Kasumi-1 (cell line): Measurements from ENCODE around the gene DTD1.

Source experiments
- DNase-seq, 2 experiments: peaks; one replicate each; lab custom pipeline; 2025; lab: John Stamatoyannopoulos, UW

Gene DTD1

DNA sequence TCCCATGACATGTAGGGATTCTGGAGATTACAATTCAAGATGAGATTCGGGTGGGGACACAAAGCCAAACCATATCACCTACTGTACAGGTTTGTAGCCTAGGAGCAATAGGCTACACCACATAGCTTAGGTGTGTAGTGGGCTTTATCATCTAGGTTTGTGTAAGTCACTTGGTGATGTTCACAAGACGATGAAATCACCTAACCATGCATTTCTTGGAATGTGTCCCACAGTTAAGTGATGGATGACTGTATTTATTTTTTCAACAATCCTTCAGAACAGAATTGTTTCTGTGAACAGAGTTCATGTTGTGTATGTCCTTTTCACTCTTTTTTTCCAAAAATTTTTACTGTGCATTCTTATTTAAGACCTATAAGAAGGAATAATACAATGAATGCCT, 76.1 kb downstream of the DTD1 start:
- DNase-seq, result no peak

DNA sequence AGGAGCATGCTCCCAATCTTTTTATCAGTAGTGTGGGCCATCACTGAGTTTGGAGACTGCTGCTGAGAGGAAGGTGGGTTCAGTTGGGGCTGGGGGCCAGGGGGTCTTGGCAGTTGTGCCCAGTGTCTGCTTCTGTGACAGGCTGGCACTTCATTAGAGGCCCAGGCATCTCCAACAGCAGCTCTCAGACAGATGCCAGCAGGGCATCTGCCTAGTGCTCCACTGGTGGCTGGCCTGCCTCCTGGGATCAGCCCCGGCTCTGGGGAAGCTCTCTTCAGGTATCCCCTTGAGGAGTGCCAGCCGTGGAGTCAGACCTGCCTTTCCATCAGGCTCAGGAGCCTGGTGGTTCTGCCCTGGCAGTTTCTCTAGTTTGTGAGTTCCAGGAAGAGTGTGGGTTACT, 77.3 kb downstream of the DTD1 start:
- DNase-seq, result no peak

DNA sequence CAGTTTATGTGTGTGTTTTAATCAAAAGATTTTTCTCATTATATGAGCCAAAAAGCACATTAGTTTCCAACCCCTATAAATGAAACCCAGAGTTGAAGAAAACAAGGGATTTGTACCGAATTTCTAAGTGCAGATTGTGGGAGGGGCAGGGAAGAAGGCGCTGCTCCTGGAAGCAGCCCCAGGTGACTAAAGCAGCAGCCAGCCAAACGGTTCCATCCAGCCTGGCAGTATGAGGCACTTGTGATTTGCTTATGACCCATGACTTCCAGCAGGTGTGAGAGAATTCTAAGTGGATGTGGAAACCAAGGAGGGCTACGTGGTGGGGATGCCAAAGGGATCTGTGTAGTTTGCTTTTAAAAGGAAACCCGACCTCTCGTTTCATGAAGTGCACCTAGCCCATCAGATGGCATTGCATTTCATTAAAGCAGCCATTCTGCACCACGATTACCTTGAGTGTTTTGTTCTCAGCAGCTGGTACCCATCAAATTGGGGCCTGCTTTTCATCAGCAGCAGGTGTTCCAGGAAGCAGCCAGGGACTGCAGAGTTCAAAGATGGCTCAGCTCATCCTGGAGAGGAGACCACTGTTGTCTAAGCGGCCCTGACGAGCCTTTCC, 79.1 kb downstream of the DTD1 start:
- DNase-seq, result no peak

DNA sequence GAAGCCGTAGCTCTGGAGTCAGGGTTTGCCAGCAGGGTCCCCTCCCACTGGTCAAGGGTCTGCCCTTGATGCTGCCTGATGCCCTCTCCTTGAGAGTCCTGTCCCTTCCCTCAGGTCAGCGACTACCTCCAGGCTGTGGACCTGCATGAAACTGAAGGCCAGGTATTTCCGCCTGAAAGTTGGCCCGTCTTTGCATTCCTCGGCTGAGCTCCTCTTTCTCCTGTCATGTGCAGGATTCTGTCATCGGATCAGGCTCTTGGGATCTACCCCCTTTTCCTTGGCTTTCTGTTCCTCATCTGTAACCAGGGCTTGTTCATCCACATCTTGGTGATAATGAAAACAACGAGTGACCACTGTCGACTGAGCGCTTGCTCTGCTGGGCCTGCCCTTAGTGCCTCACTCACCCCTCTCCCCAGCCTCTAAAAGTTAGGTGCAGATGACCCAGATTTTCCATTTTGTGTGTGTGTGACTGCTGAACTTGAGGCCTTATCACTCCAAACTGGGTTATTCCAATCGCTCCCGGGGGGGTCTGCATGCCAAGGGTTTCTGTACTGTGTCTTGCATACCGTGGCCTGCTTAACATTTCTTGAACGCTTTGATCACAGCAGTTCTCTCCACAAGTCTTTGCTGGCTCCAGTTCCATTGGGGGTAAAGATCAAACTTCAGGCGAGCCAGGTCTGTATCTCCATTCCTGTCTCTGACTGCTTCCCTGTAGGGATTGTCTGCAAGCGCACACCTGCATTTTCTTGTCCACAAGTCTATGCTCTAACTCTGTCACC, 81.6 kb downstream of the DTD1 start:
- no peak for DNase-seq

DNA sequence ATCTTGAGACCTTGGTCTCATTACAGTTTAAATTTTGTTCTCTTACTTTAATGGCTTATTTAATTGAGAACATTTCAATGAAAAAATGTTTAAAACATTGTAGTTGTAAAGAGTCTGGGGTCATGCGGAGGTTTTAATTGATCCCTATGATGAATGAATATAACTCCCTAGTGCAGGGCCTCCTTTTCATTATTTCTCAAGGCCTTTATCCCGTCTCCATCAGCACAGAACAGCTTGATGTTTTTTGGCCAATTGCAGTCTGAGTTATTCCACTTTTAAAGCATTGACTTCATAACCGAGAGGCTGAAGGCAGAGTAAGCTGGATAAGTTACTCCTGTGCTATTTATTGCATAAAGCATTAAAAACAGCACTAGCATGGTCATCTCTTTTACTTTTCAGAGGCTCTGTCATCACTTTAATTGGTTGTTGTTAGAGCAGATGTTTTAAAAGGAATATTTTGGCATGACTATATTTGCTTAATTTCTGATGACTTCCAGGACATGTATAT, 83.4 kb downstream of the DTD1 start:
- DNase-seq, result no peak

DNA sequence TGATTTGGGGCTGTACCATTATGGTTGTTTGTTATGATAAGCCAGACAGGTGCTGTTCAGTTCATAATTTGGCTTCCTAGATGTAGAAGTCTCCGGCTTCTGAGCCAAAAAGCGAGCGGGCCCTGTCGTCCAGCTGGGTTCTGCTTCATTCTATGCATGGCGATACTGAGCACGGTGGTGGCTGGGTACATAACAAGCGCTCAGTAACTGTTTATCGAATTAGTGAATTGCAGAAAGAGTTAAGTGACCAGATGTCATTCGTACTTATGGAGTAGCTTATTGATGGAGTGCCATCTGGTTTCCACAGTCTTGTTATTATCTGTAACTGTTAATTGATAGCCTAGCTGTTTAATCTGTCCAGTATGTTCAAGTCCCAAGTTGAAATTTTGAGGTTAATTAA, 85.0 kb downstream of the DTD1 start:
- no peak for DNase-seq

DNA sequence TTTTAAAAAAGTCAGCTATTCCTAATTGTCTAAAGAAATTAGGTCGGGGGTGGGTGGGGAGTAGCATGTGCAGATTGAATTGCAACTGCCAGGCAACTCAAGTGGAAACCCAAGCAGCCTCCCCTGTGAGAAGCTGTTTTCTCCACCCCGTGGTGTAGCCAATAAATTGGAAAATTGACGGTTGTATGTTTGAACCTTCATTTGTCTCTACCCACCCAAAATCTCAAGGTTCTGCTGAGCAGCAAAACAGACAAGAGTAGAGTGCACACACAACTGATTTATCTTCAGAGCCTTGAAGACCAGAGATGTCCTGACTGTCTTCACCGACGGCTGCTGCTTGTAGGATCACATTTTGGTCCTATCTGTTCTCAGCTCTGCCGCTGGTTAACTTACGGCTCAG, 88.5 kb downstream of the DTD1 start:
- no peak for DNase-seq

DNA sequence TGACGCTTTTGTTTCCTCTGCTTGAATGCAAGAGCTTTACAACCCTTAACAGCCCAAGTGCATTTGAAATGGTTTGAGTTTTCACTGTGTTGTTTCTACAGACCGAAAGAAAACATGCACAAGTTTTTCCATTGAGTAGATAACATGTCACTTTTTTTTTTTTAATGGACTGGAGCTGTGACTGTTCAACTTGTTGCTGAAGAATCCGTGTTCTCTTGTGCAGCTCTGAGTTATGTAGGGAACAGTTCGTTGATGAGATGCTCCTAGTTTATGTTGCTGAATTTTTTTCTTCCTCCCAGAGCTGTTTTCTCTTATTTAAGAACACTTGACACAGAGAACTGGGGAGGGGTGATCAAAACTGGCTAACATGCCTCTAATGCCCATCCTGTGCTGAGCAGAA, 89.3 kb downstream of the DTD1 start:
- DNase-seq, result no peak

DNA sequence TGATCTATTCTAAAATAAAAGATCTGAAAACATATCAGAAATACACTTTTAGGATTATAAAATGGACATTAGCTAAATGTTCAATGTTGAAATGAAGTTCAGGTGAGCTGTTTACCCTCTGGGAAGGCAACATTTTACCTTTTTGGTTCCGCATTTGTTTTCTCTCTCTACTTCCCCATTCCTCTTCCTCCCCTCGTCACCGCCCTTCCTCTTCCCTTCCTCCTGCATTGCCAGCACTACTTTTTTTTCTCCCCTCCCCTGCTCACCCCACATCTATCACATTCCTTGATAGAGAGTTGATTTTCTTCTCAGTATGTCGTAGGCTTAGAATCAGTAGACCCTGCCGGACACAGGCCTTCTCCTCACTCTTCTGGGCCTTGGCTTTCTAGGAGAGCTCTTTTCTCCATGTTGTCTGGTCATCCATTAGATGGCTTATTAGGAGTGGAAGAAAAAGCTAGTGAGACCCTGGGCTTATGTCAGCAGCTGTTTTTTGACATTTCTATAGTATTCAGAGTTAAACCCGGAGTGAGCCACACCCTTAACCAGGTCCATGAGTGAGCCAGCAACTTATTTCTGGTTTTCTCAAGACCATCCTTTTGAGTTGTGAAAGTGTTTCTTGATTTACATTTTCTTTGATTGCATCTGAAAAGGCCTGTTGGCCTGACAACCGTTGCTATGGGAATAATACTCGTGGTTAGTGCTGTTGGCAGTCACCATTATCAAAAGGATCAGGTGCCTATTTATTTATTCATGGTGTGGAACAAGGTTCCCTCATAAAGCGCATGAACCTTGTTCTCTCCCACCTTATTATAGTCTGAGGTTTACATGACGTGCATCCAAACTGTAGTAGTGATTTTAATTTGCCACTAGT, 90.9 kb downstream of the DTD1 start:
- DNase-seq, result no peak

DNA sequence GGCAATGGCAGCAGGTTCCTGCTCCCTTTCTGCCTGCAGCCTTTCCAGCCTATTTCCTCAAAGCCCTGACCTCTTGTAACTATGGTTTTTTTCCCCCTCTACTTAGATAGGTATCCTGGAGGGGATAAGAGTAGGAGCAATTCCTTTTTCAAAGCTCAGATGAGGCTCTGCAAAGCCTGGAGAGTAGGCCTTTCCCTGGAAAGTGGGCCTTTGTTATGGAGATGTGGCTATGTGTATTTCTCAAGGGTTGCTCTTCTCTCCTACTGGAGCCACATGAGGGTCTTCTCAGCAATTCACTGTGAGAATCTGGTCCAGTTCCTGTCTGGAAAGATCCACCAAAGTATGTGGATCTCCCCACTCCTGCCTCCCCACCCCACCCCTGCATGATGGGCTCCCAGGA, 96.0 kb downstream of the DTD1 start:
- DNase-seq, result no peak

DNA sequence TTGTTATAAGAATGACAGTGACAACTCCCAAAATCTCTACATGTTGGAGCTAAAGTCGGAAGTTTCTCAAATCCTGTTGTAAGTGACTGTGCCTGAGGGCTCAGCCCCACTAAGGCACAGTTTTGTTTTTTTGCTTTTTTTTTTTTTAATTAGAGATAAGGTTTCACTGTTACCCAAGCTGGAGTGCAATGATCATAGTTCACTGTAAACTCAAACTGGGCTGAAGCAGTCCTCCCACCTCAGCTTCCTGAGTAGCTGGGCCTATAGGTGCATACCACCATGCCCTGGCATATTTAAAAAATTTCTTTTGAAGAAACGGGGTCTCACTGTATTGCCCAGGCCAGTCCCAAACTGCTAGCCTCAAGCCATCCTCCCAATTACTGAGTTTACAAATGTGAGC, 96.9 kb downstream of the DTD1 start:
- DNase-seq, result no peak

DNA sequence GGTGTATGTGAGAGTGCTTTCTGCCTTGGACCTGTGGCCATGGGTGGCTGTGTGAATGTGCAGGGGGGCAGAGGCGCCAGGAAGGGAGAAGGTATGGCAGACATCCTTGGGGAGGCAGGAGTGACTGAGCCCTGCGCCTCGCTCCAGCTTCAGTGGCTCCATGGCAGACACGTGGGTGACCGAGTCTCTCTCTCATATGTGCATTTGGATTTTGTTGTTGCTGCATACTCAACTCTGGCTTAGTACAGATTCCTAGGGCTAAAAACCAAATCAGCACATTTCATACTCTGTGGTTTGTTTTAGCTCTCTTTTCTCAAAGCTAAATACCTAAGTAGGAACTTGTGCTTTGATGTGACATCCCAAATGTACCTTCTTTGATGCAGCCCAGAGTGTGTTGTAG, 97.6 kb downstream of the DTD1 start:
- no peak for DNase-seq

DNA sequence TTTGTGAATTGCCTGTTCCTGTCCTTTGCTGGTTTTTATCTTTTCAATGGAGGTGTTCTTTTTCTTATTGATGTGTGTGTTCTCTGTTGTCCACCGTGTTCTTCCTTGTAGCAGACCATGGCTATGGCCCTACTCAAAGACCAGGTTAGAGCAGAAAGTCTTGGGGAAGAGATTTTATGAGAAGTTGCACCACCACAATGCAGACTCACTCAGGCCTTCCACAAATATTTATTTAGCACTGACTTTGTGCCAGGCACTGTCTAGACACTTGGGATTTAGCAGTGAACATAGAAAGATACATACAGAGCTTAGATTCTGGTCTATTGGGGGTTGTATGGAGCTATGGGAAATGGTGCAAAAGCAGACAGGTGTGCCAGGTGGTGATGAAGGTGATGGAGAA, 98.8 kb downstream of the DTD1 start:
- DNase-seq, result no peak

DNA sequence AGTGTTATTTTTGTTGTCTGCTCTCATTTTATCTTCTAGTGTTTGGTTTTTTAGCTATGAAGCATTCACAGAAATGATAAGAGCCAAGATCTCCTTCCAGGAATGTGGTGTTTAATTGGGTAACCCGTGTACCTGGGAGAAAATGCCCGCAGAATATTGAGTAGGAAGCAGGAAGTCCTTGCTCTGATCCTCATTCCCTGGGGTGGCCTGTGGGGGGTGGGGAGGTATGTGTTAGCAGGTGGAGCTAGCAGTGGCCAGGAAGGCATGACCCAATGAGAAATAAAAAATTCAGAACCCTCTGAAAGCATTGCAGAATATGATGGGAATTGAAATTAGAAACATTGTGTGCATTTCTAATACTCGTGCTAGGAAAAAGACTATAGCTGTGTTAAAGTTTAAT, 100.8 kb downstream of the DTD1 start:
- DNase-seq, result no peak

DNA sequence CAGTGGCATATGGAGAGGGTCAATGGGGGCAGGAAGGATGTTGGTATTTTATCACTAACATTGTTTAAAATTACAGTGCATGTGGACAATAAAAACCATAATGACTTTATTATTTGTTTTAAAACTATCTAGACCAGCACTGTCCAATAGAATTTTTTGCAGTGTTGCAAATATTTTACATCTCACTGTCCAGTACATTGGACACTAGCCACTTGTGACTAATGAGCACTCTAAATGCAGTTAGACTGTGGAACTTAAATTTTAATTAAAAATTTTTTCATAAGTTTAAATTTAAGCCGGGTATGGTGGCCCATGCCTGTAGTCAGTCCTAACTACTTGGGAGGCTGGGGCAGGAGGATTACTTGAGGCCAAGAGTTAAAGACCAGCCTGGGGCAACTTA, 101.7 kb downstream of the DTD1 start:
- DNase-seq, result no peak

DNA sequence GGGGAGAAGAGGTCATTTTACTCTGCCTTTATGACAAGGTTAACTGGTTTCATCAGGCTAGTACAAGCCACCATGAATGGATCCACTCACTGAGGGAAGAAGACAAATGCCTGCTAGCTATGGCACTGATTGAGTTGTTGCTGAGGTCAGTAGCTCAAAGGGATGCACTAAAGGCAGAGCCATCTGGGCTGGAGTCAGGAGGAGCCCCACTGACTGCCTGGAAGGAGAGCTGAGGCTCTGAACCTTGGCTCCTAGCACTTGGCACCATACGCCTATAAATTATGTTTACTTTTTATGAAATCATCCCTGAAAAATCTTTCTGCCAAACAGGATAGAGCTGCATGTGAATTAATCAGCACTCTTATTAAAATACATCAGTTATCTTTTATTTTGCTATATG, 104.6 kb downstream of the DTD1 start:
- no peak for DNase-seq

DNA sequence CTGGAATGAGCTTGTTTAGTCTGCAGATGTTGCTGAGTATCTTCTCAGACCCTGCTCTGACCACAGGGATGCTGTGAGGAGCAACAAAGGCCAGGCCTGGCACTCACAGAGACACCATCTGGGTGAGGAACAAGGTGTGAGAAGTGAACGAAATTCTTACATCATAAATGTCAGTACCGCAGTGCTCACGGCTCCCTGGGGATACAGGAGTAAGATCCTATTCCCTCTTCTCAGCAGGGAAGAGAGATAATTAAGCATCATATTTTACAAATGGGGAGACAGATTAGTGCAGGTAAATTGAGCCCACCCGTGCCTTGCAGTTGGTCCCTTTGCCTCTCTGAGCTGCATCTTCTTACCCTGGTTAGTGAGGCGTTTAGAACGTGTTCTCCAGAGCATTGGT, 106.2 kb downstream of the DTD1 start:
- no peak for DNase-seq

DNA sequence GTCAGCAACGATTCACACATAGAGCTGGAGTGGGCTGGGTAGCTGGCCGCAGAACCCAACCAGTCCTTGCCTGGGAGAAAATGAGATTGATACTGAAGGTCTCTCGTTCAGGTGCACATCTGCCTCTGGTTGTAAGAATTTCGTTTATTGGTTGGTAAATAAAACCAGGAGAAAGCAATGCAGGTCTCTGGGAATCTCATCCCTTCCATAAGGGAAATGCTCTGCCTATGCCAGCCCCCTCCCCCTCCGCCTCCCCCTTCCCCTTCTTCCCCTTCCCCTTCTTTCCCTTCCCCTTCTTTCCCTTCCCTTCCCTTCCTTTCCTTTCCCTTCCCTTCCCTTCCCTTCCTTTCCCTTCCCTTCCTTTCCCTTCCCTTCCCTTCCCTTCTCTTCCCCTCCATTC, 107.3 kb downstream of the DTD1 start:
- DNase-seq, result no peak

DNA sequence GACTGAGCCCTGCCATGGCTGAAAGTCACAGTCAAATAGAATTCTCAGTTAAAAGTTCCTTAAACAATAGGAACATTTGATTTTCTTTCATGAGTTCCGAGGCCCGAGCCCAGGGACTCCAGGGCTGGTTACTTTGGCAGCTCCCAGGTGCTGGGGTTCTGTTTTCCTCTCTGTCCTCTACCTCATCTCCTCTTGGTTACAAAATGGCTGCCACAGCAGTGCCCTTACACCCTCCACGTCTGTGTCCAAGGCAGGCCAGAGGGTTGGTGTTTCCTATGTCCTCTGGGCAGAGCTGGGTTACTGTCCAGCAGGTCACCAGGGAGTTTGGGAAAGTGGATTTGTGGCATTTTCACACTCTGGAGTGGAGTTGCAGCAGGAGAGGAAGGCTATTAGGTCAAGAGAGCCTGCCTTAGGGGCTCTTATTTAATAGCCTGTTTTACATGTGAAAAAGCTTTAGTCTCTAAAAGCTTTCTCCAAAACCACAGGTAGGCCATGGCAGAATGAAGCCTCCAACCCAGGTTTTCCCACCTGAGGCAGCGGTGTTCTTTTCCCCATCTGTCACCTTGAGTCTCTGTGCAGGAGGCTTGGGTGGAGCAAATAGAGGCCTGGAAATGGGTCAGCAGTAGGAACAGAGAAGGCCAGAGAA, 111.0 kb downstream of the DTD1 start:
- DNase-seq, result no peak

DNA sequence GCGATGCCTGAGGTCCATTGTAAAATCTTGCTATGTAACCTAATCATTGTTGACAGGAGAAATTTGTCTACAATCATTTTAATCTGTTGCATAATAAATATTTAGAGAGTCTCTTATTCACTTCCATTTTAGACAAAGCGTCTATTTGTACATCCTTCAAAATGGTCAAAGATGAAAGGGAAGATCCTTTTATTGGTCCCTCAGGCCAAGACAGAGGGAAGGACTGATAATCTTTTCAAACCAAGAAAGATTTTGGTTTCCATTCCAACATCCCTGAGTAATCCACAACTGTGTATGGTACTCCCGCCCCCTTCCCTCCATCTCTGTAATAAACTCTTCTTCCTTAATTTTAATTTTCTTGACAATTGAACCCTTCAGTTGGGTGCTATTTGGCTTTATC, 114.1 kb downstream of the DTD1 start:
- no peak for DNase-seq

DNA sequence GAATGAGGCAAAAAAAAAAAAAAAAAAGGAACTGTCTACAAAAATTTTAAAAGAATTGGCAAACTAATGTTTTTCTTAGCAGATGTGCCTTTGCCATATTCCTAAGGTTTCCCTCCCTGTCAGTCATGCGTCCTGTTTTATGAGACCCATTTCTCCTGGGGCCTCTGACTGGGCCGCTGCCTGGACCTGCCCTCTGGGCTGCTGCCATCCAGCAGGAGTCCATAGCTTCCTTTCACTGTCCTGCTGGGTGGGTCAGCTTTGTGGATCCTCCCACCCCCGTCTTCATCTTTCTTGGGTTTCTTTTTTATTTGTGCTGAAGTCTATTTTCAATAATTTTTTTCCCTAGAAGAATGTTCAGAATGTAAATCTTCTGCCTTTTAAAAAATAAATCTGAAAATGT, 114.9 kb downstream of the DTD1 start:
- DNase-seq, result no peak

DNA sequence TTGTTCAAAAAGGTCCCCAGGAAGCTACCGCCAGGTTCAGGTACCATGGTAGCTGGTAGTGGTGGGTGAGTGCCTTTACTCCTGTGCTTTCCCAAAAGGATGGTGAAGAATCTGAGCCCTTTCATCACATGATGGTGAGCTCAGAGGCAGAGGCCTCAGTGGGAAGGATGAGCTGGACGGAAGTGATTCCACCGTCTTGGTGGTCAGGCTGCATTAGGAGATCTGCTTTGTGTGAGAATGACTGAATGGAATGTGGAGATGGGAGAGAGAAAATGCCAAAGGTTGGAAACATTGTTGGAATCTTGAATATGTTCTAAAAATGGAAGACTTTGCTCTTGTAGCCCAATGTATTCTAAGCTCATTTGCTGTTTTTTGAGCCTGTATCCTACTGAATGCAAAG, 117.6 kb downstream of the DTD1 start:
- DNase-seq, result no peak
